ENCODE data around the gene ZNF564. TPM values are rescaled to one million over a fixed set of nuclear protein-coding genes. Genes with fewer than 3 reads are reported as not detected.

The ZNF564 gene
- total and polyA plus RNA-seq, 2 of the 13 experiments (the other 11 are each of a cell fraction or from before 2014, with no cell fraction given) = 2.3 to 11.1 TPM

DNA sequence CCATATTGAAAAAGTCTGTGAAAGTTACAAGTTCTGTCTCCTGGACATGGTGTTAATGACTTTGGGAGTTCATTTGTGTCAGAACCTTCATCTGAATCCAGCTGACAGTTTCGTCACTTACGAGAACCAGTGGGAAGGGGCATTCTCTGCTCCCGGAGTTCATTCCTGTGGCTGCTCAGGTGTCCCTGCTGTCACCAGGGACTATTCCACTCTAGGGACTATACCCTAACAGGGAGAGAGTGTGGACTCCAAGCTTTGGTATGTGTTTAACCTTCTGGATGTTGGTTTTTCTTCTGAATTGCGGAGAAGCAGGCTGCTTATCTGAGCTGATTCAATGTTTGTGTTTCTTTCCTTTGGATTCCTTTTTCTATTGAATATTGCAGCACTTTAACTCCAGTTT is 54.2 kb downstream of the ZNF564 start (continued):
- TF ChIP-seq ZFP36 (IDR thresholded peaks at IDR 0.05; ENCODE audit: borderline replicate concordance, low read depth, low read length, partially characterized antibody) = no peak
- TF ChIP-seq, protein P1, sequence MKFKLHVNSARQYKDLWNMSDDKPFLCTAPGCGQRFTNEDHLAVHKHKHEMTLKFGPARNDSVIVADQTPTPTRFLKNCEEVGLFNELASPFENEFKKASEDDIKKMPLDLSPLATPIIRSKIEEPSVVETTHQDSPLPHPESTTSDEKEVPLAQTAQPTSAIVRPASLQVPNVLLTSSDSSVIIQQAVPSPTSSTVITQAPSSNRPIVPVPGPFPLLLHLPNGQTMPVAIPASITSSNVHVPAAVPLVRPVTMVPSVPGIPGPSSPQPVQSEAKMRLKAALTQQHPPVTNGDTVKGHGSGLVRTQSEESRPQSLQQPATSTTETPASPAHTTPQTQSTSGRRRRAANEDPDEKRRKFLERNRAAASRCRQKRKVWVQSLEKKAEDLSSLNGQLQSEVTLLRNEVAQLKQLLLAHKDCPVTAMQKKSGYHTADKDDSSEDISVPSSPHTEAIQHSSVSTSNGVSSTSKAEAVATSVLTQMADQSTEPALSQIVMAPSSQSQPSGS (CRISPR knock-in tag; IDR thresholded peaks at IDR 0.05) = no peak
- TF ChIP-seq MAF1 (CRISPR knock-in tag; IDR thresholded peaks at IDR 0.05; ENCODE audit: borderline replicate concordance) = no peak
- TF ChIP-seq ZBTB4 (CRISPR knock-in tag; IDR thresholded peaks at IDR 0.05; ENCODE audit: borderline replicate concordance) = no peak
- TF ChIP-seq SP5 (CRISPR knock-in tag; IDR thresholded peaks at IDR 0.05; ENCODE audit: borderline replicate concordance, low read depth) = no peak
- TF ChIP-seq ZNF672 (CRISPR knock-in tag; IDR thresholded peaks at IDR 0.05) = no peak
- TF ChIP-seq AHDC1 (CRISPR knock-in tag; IDR thresholded peaks at IDR 0.05; ENCODE audit: borderline replicate concordance) = no peak
- TF ChIP-seq NFKB2 (CRISPR knock-in tag; IDR thresholded peaks at IDR 0.05; ENCODE audit: borderline replicate concordance) = no peak
- no peak for TF ChIP-seq CREB1 (IDR thresholded peaks at IDR 0.05)
- TF ChIP-seq CREB1 (CRISPR knock-in tag; IDR thresholded peaks at IDR 0.05) = peak; percentile 65
- no peak for TF ChIP-seq ISL2 (CRISPR knock-in tag; IDR thresholded peaks at IDR 0.05)
- TF ChIP-seq KAT2B (IDR thresholded peaks at IDR 0.05; ENCODE audit: borderline replicate concordance, low read depth, low read length) = no peak
- no peak for TF ChIP-seq NBN (conservative IDR thresholded peaks at IDR 0.05)
- TF ChIP-seq HNF4A (CRISPR knock-in tag; IDR thresholded peaks at IDR 0.05) = no peak; the same call in 1 of the 2 replicates
- TF ChIP-seq ZFP1 (CRISPR knock-in tag; IDR thresholded peaks at IDR 0.05) = no peak
- peak; percentile 44; the same call in 1 of the 2 replicates for TF ChIP-seq TFAP4 (IDR thresholded peaks at IDR 0.05; ENCODE audit: borderline replicate concordance, low read depth)
- TF ChIP-seq POLR2A (IDR thresholded peaks at IDR 0.05; ENCODE audit: insufficient read depth in 1 of 2, low read depth in 2 of 2, low read length in 2 of 2) = no peak
- no peak for TF ChIP-seq ZNF232 (CRISPR knock-in tag; IDR thresholded peaks at IDR 0.05; ENCODE audit: borderline replicate concordance)
- TF ChIP-seq, protein P2, sequence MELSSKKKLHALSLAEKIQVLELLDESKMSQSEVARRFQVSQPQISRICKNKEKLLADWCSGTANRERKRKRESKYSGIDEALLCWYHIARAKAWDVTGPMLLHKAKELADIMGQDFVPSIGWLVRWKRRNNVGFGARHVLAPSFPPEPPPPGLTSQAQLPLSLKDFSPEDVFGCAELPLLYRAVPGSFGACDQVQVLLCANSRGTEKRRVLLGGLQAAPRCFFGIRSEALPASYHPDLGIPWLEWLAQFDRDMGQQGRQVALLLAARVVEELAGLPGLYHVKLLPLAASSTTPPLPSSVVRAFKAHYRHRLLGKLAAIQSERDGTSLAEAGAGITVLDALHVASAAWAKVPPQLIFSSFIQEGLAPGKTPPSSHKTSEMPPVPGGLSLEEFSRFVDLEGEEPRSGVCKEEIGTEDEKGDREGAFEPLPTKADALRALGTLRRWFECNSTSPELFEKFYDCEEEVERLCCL (CRISPR knock-in tag; IDR thresholded peaks at IDR 0.05; ENCODE audit: borderline replicate concordance) = no peak
- 0 out of 2 replicates have a peak, but pooled peaks have one; percentile 18 for TF ChIP-seq IRF2 (CRISPR knock-in tag; IDR thresholded peaks at IDR 0.05)
